ENCODE measurements around the gene TEAD1. TPM values are rescaled to one million over a fixed set of nuclear protein-coding genes. Genes with fewer than 3 reads are reported as not detected.
A peak's percentile ranks its signal among the peaks of the same experiment; 100 is the strongest.

Gene TEAD1
- total and polyA plus RNA-seq, 5 donors from 2014 or later = 0.30 TPM; not detected in 4

GRCh38 chr11:12810568-12810894 lies 136.3 kb downstream of the TEAD1 start:
- Histone ChIP-seq H3K4me3 (ENCODE audit: low read depth, low read length) (no peak overlapping the region), H3K27ac (ENCODE audit: insufficient read depth, low read length, poor library complexity, severe bottlenecking) (no peak overlapping the region), H3K4me1 (ENCODE audit: control insufficient read depth, insufficient read depth, low read length, poor library complexity, severe bottlenecking) (no peaks in the 10 kb centered on the region), H3K9me3 (ENCODE audit: control insufficient read depth in 2 of 2, low read length in 2 of 2) (no peaks in the 10 kb centered on the region), H3K27me3 (ENCODE audit: control insufficient read depth, insufficient read depth, low read length) (peaks cover 5% of the 10 kb centered on the region), H3K36me3 (ENCODE audit: control insufficient read depth, insufficient read depth, low read length) (no peaks in the 10 kb centered on the region)
- Mint-ChIP-seq H3K4me3 (no peak overlapping the region), H3K9me3 (no peaks in the 10 kb centered on the region), H3K4me1 (peaks cover 0 to 9% (median 2%) of the 10 kb centered on the region in 4 donors), H3K27ac (no peak overlapping the region), H3K36me3 (no peaks in the 10 kb centered on the region), H3K27me3 (peaks cover 9% of the 10 kb centered on the region)
- DNase-seq = no peak
- no peak for ATAC-seq (ENCODE audit: low read depth in 2 of 2)

DNA sequence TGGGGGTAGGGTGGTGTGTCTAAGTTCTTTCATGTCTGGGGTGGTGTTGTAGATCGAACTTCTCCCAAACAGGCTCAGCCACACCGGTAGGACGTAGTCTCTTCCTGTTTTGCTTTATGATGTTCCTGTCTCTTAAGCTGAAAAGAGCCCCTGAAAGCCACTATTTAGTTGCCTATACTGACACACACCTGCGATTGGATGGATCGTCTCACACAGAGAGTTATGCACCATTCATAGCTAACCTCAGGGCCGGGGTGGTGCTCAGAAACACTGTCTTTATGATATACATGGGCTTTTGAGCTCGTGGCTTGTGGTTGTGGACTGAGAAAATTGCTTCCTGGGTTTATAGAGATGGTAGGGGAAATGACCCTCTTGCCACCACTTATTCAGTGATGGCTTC lies 137.6 kb downstream of the TEAD1 start:
- no peak overlapping the region for H3K4me3 Mint-ChIP-seq

DNA sequence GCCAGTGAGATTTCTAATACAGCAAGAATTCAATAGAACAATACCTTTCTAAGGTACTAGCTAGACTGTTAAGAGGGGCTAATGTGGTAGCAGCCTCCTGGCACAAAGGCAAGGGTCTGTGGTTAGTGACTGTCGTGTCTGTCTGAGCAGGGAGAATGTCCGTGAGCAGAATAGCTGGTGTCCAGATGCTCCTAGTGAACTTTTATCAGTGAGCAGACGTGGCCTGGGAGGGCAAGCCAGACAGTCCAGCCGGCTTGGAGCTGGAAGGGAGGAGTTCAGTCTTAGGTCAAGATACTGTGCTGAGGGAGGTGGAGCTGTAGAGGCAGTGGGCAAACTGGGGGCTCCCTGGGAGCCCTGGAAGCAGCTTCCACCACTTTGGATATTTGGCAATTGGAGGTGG lies 138.6 kb downstream of the TEAD1 start:
- Mint-ChIP-seq H3K36me3 (no peaks in the 10 kb centered on the region), H3K4me3 (no peak overlapping the region), H3K4me1 (peaks cover 0 to 9% (median 2%) of the 10 kb centered on the region in 4 donors), H3K27ac (no peak overlapping the region), H3K9me3 (no peaks in the 10 kb centered on the region), H3K27me3 (peaks cover 9% of the 10 kb centered on the region)
- no peaks in the 10 kb centered on the region for H3K4me1 ChIP-seq (ENCODE audit: control insufficient read depth, insufficient read depth, low read length, poor library complexity, severe bottlenecking)
- H3K9me3 ChIP-seq (ENCODE audit: control insufficient read depth in 2 of 2, low read length in 2 of 2) = no peaks in the 10 kb centered on the region
- H3K36me3 ChIP-seq (ENCODE audit: control insufficient read depth, insufficient read depth, low read length) = no peaks in the 10 kb centered on the region
- ATAC-seq (ENCODE audit: low read depth in 2 of 2) = no peak
- peaks cover 3% of the 10 kb centered on the region for H3K27me3 ChIP-seq (ENCODE audit: control insufficient read depth, insufficient read depth, low read length)
- no peak overlapping the region for H3K27ac ChIP-seq (ENCODE audit: insufficient read depth, low read length, poor library complexity, severe bottlenecking)
- no peak for DNase-seq
- no peak overlapping the region for H3K4me3 ChIP-seq (ENCODE audit: low read depth, low read length)

More for the DNA sequence above, 137.6 kb downstream of the TEAD1 start:
- no peaks in the 10 kb centered on the region for H3K9me3 Mint-ChIP-seq
- Histone ChIP-seq H3K36me3 (ENCODE audit: control insufficient read depth, insufficient read depth, low read length) (no peaks in the 10 kb centered on the region), H3K4me1 (ENCODE audit: control insufficient read depth, insufficient read depth, low read length, poor library complexity, severe bottlenecking) (no peaks in the 10 kb centered on the region), H3K4me3 (ENCODE audit: low read depth, low read length) (no peak overlapping the region), H3K9me3 (ENCODE audit: control insufficient read depth in 2 of 2, low read length in 2 of 2) (no peaks in the 10 kb centered on the region), H3K27me3 (ENCODE audit: control insufficient read depth, insufficient read depth, low read length) (peaks cover 3% of the 10 kb centered on the region), H3K27ac (ENCODE audit: insufficient read depth, low read length, poor library complexity, severe bottlenecking) (no peak overlapping the region)
- ATAC-seq (ENCODE audit: low read depth in 2 of 2) = no peak
- H3K36me3 Mint-ChIP-seq = no peaks in the 10 kb centered on the region
- H3K27me3 Mint-ChIP-seq = peaks cover 9% of the 10 kb centered on the region
- peaks cover 0 to 9% (median 2%) of the 10 kb centered on the region in 4 donors for H3K4me1 Mint-ChIP-seq
- DNase-seq = peak in 1 of 3 donors; percentile 44
- no peak overlapping the region for H3K27ac Mint-ChIP-seq

GRCh38 chr11:12813371-12814225 lies 139.4 kb downstream of the TEAD1 start:
- DNase-seq = no peak
- no peak overlapping the region for H3K4me3 ChIP-seq (ENCODE audit: low read depth, low read length)
- Mint-ChIP-seq H3K36me3 (no peaks in the 10 kb centered on the region), H3K9me3 (no peaks in the 10 kb centered on the region), H3K27ac (no peak overlapping the region), H3K27me3 (peaks cover 9% of the 10 kb centered on the region), H3K4me3 (no peak overlapping the region), H3K4me1 (peaks cover 0 to 9% (median 2%) of the 10 kb centered on the region in 4 donors)
- no peaks in the 10 kb centered on the region for H3K36me3 ChIP-seq (ENCODE audit: control insufficient read depth, insufficient read depth, low read length)
- no peaks in the 10 kb centered on the region for H3K4me1 ChIP-seq (ENCODE audit: control insufficient read depth, insufficient read depth, low read length, poor library complexity, severe bottlenecking)
- no peak overlapping the region for H3K27ac ChIP-seq (ENCODE audit: insufficient read depth, low read length, poor library complexity, severe bottlenecking)
- no peaks in the 10 kb centered on the region for H3K9me3 ChIP-seq (ENCODE audit: control insufficient read depth in 2 of 2, low read length in 2 of 2)
- no peak for ATAC-seq (ENCODE audit: low read depth in 2 of 2)
- peaks cover 3% of the 10 kb centered on the region for H3K27me3 ChIP-seq (ENCODE audit: control insufficient read depth, insufficient read depth, low read length)

DNA sequence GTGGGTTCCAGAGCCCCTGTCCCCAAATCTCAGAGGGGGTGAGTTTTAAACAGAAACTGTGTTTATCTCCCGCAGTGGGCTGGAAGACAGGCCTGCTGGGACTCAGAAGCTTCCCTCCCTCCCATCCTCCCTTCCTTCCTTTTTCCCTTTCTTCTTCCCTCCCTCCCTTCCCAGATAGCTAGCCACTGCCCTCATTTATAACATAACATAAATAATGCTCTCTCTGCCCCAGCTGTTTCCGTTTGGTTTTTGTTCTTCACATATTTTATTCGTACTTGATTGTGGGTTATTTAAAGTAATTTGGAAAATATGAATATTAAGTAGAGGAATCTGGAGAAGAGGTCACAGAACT lies 140.9 kb downstream of the TEAD1 start:
- no peak for ATAC-seq (ENCODE audit: low read depth in 2 of 2)
- Histone ChIP-seq H3K27me3 (ENCODE audit: control insufficient read depth, insufficient read depth, low read length) (peaks cover 3% of the 10 kb centered on the region), H3K9me3 (ENCODE audit: control insufficient read depth in 2 of 2, low read length in 2 of 2) (no peaks in the 10 kb centered on the region), H3K36me3 (ENCODE audit: control insufficient read depth, insufficient read depth, low read length) (no peaks in the 10 kb centered on the region), H3K27ac (ENCODE audit: insufficient read depth, low read length, poor library complexity, severe bottlenecking) (no peak overlapping the region), H3K4me1 (ENCODE audit: control insufficient read depth, insufficient read depth, low read length, poor library complexity, severe bottlenecking) (no peaks in the 10 kb centered on the region), H3K4me3 (ENCODE audit: low read depth, low read length) (no peak overlapping the region)
- H3K36me3 Mint-ChIP-seq = no peaks in the 10 kb centered on the region
- H3K4me1 Mint-ChIP-seq = peaks cover 0 to 9% (median 2%) of the 10 kb centered on the region in 4 donors
- H3K27me3 Mint-ChIP-seq = peaks cover 9% of the 10 kb centered on the region
- H3K9me3 Mint-ChIP-seq = no peaks in the 10 kb centered on the region
- DNase-seq = no peak
- no peak overlapping the region for H3K4me3 Mint-ChIP-seq
- no peak overlapping the region for H3K27ac Mint-ChIP-seq

- Mint-ChIP-seq H3K27me3 (peaks cover 9% of the 10 kb centered on the region), H3K4me1 (peaks cover 0 to 9% (median 2%) of the 10 kb centered on the region in 4 donors)
- peaks cover 3% of the 10 kb centered on the region for H3K27me3 ChIP-seq (ENCODE audit: control insufficient read depth, insufficient read depth, low read length)
These were observed 141.8 kb downstream of the TEAD1 start for GRCh38 chr11:12815931-12816494.

DNA sequence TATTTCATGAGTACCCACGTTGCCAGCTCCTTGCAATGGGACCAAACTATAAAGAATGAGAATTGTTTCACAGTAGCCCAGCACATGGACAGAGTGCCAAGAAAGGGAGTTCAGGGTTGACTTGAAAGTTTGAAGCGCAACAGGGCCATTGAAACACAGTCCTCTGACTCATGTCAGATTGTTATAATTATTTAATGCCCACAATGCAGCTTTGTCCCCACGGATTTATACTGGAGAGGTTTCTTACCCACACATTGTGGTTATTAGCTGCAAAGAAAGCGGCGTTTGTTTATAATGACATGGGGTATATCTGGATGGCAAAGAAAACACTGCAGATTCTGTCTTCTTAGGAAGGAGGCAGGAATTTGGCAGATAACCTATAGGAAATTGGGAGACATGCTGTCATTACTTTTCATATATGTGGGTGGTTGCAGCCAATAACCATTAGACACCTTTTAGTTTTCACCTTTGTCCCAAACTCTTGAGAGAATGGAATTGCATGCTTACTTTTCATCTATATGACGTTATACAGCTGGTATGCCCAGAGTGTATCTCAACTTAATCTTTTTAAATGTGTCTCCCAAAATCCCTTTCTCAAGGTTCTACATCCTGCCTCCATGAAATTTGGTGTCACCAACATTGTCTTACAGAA lies 143.6 kb downstream of the TEAD1 start:
- H3K9me3 Mint-ChIP-seq = no peaks in the 10 kb centered on the region
- H3K4me3 Mint-ChIP-seq = no peak overlapping the region
- H3K36me3 Mint-ChIP-seq = no peaks in the 10 kb centered on the region
- ATAC-seq (ENCODE audit: low read depth in 2 of 2) (no peak), DNase-seq (no peak)
- H3K27ac Mint-ChIP-seq = no peak overlapping the region
- H3K27me3 Mint-ChIP-seq = peaks cover 7% of the 10 kb centered on the region
- H3K4me1 ChIP-seq (ENCODE audit: control insufficient read depth, insufficient read depth, low read length, poor library complexity, severe bottlenecking) = no peaks in the 10 kb centered on the region
- no peak overlapping the region for H3K4me3 ChIP-seq (ENCODE audit: low read depth, low read length)
- no peaks in the 10 kb centered on the region for H3K36me3 ChIP-seq (ENCODE audit: control insufficient read depth, insufficient read depth, low read length)
- H3K27me3 ChIP-seq (ENCODE audit: control insufficient read depth, insufficient read depth, low read length) = no peaks in the 10 kb centered on the region
- no peaks in the 10 kb centered on the region for H3K9me3 ChIP-seq (ENCODE audit: control insufficient read depth in 2 of 2, low read length in 2 of 2)
- H3K27ac ChIP-seq (ENCODE audit: insufficient read depth, low read length, poor library complexity, severe bottlenecking) = no peak overlapping the region
- peaks cover 0 to 9% (median 2%) of the 10 kb centered on the region in 4 donors for H3K4me1 Mint-ChIP-seq

More at GRCh38 chr11:12815931-12816494, 141.8 kb downstream of the TEAD1 start:
- ATAC-seq (ENCODE audit: low read depth in 2 of 2) = no peak
- no peaks in the 10 kb centered on the region for H3K36me3 ChIP-seq (ENCODE audit: control insufficient read depth, insufficient read depth, low read length)
- Mint-ChIP-seq H3K36me3 (no peaks in the 10 kb centered on the region), H3K27ac (no peak overlapping the region), H3K4me3 (no peak overlapping the region), H3K9me3 (no peaks in the 10 kb centered on the region)
- no peak overlapping the region for H3K4me3 ChIP-seq (ENCODE audit: low read depth, low read length)
- no peaks in the 10 kb centered on the region for H3K4me1 ChIP-seq (ENCODE audit: control insufficient read depth, insufficient read depth, low read length, poor library complexity, severe bottlenecking)
- no peaks in the 10 kb centered on the region for H3K9me3 ChIP-seq (ENCODE audit: control insufficient read depth in 2 of 2, low read length in 2 of 2)
- no peak for DNase-seq
- no peak overlapping the region for H3K27ac ChIP-seq (ENCODE audit: insufficient read depth, low read length, poor library complexity, severe bottlenecking)
